ENCODE data around the gene PTH1R. TPM values are rescaled to one million over a fixed set of nuclear protein-coding genes. Genes with fewer than 3 reads are reported as not detected.

PTH1R gene
- total RNA-seq, 2 donors from 2014 or later, result 0.69 to 4.8 TPM

- no peak overlapping the region for H3K27ac Mint-ChIP-seq
- WGBS, 2 experiments (ENCODE audit: insufficient coverage in 1 of 2, insufficient read length in 1 of 2), result 90 to 92% methylated on average over 4 to 17 of the region's 17 CpGs
- TF ChIP-seq CTCF (conservative IDR thresholded peaks at IDR 0.05), result no peak
- H3K4me3 Mint-ChIP-seq, result no peak overlapping the region
- peaks cover 16% of the 10 kb centered on the region for H3K27me3 Mint-ChIP-seq (ENCODE audit: insufficient read depth)
- H3K4me1 Mint-ChIP-seq, result no peaks in the 10 kb centered on the region
- Histone ChIP-seq H3K36me3 (ENCODE audit: control insufficient read depth, insufficient read depth, low read length) (no peaks in the 10 kb centered on the region), H3K4me1 (ENCODE audit: control insufficient read depth, insufficient read depth, low read length) (no peaks in the 10 kb centered on the region), H3K9me3 (ENCODE audit: control insufficient read depth, low read length) (no peaks in the 10 kb centered on the region), H3K27ac (ENCODE audit: low read depth, low read length) (no peak overlapping the region), H3K9ac (ENCODE audit: extremely low read depth, low read length, poor library complexity, severe bottlenecking) (no peak overlapping the region), H3K27me3 (ENCODE audit: control insufficient read depth, insufficient read depth, low read length, poor library complexity, severe bottlenecking) (no peaks in the 10 kb centered on the region), H3K4me3 (ENCODE audit: low read length) (no peak overlapping the region)
- no peaks in the 10 kb centered on the region for H3K9me3 Mint-ChIP-seq
- DNase-seq, result no peak
- H3K36me3 Mint-ChIP-seq (ENCODE audit: low read depth), result no peaks in the 10 kb centered on the region
Observed at GRCh38 chr3:46901591-46902187, 24.2 kb downstream of the PTH1R start.

DNA sequence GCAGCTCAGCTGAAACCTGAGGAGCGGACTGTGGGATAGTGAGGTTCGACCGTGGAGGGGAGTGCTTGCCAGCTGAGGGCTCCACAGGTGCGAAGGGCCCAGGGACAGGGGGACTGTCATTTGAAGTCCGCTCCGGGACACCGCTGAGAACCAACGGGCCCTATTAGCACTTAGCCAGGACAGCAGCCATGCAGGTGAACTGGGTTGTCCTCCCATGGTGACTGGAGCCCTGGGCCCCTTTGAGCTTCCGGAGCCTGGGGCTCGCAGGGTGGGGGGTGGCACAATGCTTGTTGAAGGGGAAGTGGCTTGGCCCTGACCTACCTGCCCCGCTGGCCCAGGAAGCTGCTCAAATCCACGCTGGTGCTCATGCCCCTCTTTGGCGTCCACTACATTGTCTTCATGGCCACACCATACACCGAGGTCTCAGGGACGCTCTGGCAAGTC is 24.7 kb downstream of the PTH1R start:
- 93 to 95% methylated on average over 11 to 15 of the region's 15 CpGs for WGBS, 2 experiments (ENCODE audit: insufficient coverage in 1 of 2, insufficient read length in 1 of 2)
- Histone ChIP-seq H3K4me1 (ENCODE audit: control insufficient read depth, insufficient read depth, low read length) (no peaks in the 10 kb centered on the region), H3K9ac (ENCODE audit: extremely low read depth, low read length, poor library complexity, severe bottlenecking) (no peak overlapping the region), H3K9me3 (ENCODE audit: control insufficient read depth, low read length) (no peaks in the 10 kb centered on the region), H3K27ac (ENCODE audit: low read depth, low read length) (no peak overlapping the region), H3K36me3 (ENCODE audit: control insufficient read depth, insufficient read depth, low read length) (no peaks in the 10 kb centered on the region), H3K4me3 (ENCODE audit: low read length) (no peak overlapping the region), H3K27me3 (ENCODE audit: control insufficient read depth, insufficient read depth, low read length, poor library complexity, severe bottlenecking) (no peaks in the 10 kb centered on the region)
- Mint-ChIP-seq H3K27ac (no peak overlapping the region), H3K4me3 (no peak overlapping the region), H3K36me3 (ENCODE audit: low read depth) (no peaks in the 10 kb centered on the region), H3K27me3 (ENCODE audit: insufficient read depth) (peaks cover 13% of the 10 kb centered on the region), H3K9me3 (no peaks in the 10 kb centered on the region), H3K4me1 (no peaks in the 10 kb centered on the region)
- no peak for DNase-seq
- TF ChIP-seq CTCF (conservative IDR thresholded peaks at IDR 0.05), result no peak

GRCh38 chr3:46903341-46904302 is 26.1 kb downstream of the PTH1R start:
- no peaks in the 10 kb centered on the region for H3K27me3 ChIP-seq (ENCODE audit: control insufficient read depth, insufficient read depth, low read length, poor library complexity, severe bottlenecking)
- Mint-ChIP-seq H3K27me3 (ENCODE audit: insufficient read depth) (peaks cover 4% of the 10 kb centered on the region), H3K4me1 (no peaks in the 10 kb centered on the region), H3K36me3 (ENCODE audit: low read depth) (no peaks in the 10 kb centered on the region), H3K27ac (no peak overlapping the region), H3K4me3 (no peak overlapping the region), H3K9me3 (no peaks in the 10 kb centered on the region)
- no peaks in the 10 kb centered on the region for H3K4me1 ChIP-seq (ENCODE audit: control insufficient read depth, insufficient read depth, low read length)
- H3K9ac ChIP-seq (ENCODE audit: extremely low read depth, low read length, poor library complexity, severe bottlenecking), result no peak overlapping the region
- no peak for TF ChIP-seq CTCF (conservative IDR thresholded peaks at IDR 0.05)
- H3K4me3 ChIP-seq (ENCODE audit: low read length), result no peak overlapping the region
- no peaks in the 10 kb centered on the region for H3K9me3 ChIP-seq (ENCODE audit: control insufficient read depth, low read length)
- no peaks in the 10 kb centered on the region for H3K36me3 ChIP-seq (ENCODE audit: control insufficient read depth, insufficient read depth, low read length)
- no peak for DNase-seq
- H3K27ac ChIP-seq (ENCODE audit: low read depth, low read length), result no peak overlapping the region
- WGBS, 2 experiments (ENCODE audit: insufficient coverage in 1 of 2, insufficient read length in 1 of 2), result 92 to 95% methylated on average over 14 to 21 of the region's 21 CpGs
